ENCODE measurements around the gene GLE1. TPM values are rescaled to one million over a fixed set of nuclear protein-coding genes. Genes with fewer than 3 reads are reported as not detected.

GLE1 gene
- total RNA-seq, 2 donors from 2014 or later = 14.6 to 15.5 TPM

DNA sequence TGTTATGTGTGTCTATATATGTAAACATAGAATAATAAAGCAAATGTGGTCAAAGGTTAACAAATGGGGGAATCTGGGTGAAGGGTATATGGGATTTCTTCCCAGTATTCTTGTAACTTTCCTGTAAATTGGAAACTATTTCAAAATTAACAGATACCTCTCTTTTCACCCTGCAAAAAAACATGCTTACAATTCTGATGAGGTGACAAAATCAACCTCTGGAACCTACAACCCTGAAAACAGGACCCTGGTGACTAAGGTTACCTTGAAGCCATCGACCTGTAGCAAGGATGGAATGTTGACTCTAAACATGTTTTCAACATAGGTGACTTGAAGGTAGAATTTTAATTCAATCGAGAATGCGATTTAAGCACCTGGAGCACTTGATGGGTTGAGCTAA, 42.0 kb downstream of the GLE1 start:
- intact Hi-C loops (cut with DNase I) = no loop called here
- no peak for DNase-seq (ENCODE audit: low spot score)

DNA sequence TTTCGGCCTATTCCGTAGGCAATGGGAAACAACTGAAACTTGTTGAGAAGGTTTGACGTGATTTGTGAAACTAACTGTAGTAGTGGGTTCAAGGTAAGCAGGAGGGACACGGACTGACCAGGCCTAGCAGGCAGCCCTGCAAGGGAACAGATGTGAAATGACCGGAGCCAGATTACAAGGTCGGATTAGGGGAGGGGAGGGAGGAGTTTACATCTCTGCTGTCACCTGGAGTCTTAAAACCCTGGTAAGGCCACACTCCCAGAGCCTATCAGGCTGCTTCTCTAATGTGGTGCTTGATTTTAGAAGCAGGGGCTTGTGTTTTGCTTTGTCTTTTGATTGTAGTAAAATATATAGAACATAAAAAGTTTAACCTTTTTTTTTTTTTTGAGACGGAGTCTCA, 44.4 kb downstream of the GLE1 start:
- intact Hi-C loops (cut with DNase I) = no loop called here
- DNase-seq (ENCODE audit: low spot score) = no peak

DNA sequence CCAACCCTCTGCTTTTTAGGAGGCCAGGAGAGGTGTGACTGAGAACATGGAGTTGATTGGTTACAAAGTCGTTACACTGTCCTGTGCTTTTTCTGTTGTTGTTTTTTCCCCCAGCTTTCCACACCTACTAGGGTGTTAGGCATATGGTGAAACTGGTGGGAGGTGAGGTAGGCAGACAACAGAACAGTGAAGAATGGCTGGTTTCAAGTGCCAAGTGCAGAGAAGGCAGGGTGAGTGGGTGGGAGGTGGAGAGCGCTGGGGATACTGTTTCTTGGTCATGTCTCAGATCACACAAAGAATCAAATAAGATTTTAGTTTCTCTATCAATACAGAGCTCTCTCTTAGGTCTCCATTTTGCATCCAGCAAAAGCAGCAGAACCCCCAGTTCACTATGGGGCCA, 45.7 kb downstream of the GLE1 start:
- no peak for DNase-seq (ENCODE audit: low spot score)
- intact Hi-C loops (cut with DNase I) = no loop called here

DNA sequence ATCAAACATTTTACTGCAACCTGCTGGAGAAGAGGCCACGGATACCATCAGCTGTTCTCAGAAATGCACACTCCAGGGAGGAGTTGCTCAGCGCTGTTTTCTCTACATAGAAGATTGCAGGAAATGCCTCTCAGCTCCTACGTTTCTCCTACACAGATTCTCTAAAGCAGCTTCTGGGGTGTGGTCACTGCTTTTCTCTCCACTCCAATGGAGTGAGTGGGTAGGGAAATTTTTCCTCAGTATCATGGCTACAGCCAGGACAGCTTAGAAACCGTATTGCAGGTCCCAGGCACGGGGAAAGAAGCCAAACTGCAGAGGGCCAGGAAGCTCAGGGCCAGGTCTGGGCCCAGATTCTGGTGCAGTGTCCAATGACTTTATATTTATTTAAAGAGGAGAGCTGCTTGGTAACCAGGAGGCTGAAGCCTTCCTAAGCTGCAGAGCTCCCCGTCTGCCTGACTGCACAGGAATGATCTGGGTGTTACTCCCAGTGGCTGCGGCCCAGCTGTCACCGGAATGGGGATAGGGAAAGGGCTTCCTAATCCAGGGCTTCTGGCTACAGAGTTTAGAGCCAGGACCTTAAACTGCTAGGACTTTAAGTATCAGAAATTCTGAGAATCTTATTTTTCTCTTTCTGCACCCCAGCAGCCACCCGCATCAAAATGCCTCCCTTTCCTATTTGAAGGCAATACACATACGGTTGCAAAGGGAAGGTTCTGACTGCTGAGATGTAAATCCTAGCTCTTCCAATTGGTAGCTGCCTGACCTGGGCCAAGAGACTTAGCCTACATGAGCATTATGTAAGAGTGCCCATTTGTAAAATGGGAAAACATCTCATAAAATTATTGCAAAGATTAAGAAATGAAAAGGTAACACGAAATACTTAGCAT, 46.5 kb downstream of the GLE1 start:
- DNase-seq (ENCODE audit: low spot score) = no peak
- intact Hi-C loops (cut with DNase I) = no loop called here

DNA sequence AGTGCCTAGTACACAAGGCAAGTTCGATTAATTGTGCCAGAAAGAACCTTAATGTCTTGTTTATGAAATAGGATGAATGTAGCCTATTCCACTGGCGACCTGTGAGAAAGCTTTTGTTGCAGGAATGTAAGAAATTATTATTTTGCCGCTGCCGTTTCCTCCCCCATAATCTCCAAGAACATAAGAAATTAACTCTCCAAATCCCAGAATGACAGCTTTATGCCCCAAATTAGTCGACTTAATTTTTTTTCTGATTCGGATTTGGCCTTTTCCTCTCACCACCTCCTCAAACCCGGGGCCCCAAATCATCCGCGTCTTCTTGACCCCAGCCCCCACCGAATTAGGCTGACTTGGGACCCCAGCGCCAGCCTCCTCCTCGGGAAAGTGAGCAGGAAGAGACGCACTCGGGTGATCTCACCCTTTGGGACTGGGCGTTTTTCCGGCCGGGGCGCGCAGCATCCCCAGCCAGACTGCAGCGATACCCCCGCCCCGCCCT, 47.2 kb downstream of the GLE1 start:
- no peak for DNase-seq (ENCODE audit: low spot score)
- intact Hi-C loops (cut with DNase I) = no loop called here

DNA sequence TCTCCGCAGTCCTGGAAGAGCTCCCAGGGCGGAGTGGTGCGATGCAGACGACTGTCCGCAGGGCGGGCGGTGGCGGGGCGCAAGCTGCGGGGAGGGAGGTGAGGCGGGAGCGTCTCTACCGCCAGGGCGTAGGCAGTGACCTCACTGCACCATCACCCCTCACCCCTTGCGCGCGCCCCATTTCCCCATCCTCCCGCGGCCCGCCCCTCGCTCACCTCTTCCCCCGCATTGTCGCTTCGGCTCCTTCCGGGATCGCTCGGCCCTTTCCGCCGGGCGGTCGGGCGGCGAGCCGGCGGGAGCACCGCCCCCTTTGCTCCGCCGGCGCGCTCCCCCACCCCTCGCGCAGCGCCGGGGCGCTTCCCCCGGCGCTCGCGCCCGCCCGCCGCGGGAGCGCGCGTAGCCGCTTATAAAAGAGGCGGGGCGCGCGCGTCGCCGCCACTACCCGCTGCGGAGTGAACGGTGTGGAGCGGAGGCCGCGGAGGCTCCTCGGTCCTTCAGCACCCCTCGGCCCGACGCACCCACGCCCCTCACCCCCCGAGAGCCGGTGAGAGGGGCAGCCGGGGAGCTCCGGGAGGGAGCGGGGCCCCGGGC, 47.7 kb downstream of the GLE1 start, which contains the start of gene SPTAN1:
Gene SPTAN1, plus strand, starts transcription at position 435 of the 591 bp plus-strand sequence. CDS start 14,154 bp downstream, outside the sequence.
- DNase-seq (ENCODE audit: low spot score) = peak; percentile 97
- intact Hi-C loops (cut with DNase I) = no loop called here

DNA sequence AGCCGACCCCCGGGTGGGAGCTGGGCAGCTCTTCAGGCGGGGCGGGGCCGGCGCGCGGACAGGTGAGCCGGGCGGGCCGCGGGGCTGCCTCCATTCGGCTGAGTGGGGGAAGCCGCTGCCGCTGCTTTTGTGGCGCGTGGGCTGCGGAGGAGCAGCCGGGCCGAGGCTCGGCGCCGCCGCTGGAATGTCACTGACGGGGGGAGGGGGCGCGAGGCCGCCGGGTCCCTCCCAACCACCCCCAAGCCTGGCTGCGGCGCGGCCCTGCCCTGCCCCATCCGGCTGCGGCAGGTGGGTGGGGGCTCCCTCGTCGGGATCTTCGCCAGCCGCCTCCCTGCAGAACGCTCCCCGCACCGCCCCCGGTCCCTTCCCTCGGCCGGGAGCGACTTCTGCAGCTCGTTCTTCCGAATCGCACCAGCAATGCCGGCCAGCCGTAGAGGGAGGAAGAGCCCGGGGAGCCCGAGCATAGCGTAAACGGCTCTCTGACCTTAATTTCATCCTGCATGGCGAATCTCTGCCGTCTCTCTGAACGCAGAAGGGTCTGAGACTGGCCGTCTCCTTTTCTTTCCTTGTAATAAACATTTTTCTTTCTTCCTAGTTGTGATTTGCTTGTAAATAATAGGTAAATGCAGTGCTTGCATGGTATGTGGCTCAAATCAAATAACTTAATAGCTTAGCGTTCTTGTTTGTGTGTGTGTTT, 48.4 kb downstream of the GLE1 start:
- intact Hi-C loops (cut with DNase I) = no loop called here
- DNase-seq (ENCODE audit: low spot score) = peak; percentile 88

DNA sequence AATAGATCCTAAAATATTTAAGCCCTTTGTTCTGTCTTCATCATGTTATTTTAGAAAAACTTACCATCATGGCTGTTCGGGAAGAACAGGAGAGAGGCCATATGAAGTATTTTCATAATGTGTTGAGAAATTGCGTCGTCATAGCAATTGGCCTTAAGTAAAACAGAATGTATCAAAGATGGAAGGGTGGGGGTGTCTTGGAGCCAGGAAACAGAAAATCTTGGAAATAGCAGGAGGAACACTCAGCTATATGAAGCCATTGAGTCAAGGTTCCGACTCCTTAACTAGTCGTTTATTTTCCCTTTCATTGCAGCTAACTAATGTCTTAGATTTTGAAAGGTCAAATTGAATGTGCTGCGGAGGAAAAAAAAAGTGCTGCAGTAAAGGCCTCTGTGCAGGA, 49.2 kb downstream of the GLE1 start:
- intact Hi-C loops (cut with DNase I) = no loop called here
- DNase-seq (ENCODE audit: low spot score) = no peak

DNA sequence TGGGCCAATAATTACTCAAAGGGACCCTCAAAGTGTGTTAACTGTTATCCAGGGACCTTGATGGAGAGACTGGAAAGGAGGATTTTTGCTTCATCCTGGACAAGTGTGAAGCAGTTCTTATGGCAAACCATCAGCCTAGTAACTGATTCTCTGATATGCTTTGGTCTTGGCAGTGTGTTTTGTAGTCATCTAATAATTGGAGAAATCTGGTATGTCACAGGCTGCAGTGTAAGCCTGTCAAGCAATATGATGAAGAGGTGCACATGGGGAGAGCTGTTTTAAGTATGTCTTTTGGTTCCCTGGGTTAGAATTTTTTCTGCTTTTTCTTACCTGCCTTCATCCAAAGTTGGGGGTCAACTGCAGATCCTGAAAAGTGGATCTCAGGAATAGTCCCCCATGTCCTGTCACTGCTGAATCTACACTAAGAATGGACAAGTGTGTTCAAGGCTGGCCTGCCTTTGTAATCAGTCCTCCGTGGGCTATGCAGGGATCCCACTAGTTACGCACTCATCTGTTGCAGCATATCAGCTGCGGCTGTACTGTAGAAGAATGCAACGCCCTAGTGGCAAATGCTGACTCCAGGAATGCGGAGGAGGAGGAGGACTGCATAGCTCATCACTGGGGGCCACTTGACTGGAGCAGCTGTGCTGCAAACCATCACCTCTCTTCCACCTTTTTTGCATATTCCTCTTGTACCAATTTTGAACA, 49.8 kb downstream of the GLE1 start:
- intact Hi-C loops (cut with DNase I) = no loop called here
- DNase-seq (ENCODE audit: low spot score) = peak; percentile 85

DNA sequence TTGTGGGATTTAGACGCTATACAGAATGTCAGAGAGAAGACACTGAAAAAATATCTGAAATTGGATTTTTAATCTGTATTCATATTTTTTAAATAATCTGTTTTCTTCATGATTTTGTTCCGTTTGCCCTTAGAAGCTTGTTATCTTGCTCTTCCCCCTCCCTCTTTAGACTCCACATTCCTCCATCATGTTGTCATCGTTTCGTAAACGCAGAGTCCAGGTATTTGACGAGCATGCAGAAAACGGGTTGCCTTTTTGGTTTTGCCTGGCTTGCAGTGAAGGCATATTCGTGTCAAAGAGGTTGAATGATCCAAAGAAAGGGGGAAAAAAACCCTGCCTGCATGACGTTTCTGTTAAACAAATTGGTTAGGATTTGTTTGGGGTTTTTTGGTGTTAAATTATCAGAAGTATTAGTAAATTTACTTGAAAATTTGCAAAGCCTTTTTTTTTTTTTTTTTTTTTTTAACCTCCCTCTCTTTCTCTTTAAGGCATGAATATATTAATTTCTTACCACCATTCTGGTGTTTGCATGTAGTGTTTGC, 50.7 kb downstream of the GLE1 start:
- intact Hi-C loops (cut with DNase I) = no loop called here
- DNase-seq (ENCODE audit: low spot score) = no peak

DNA sequence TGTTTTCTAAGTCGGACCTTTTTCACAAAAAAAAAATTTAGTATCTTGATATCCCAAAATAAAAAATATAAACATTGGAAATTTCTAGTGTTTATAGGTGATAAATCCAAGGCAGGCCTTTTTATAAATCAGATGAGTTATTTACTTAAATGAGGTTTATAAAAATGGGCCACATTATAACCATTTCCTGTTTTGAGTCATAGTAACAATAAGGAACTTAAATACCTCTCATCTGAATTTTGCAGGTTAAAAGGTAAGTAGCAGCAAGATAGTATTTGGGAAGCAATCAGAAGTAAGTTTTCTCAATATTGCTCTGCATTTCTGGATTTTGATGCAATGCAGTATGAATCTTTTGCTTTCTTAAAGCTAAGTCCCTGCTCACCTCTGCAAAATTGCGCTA, 51.8 kb downstream of the GLE1 start:
- intact Hi-C loops (cut with DNase I) = no loop called here
- no peak for DNase-seq (ENCODE audit: low spot score)

DNA sequence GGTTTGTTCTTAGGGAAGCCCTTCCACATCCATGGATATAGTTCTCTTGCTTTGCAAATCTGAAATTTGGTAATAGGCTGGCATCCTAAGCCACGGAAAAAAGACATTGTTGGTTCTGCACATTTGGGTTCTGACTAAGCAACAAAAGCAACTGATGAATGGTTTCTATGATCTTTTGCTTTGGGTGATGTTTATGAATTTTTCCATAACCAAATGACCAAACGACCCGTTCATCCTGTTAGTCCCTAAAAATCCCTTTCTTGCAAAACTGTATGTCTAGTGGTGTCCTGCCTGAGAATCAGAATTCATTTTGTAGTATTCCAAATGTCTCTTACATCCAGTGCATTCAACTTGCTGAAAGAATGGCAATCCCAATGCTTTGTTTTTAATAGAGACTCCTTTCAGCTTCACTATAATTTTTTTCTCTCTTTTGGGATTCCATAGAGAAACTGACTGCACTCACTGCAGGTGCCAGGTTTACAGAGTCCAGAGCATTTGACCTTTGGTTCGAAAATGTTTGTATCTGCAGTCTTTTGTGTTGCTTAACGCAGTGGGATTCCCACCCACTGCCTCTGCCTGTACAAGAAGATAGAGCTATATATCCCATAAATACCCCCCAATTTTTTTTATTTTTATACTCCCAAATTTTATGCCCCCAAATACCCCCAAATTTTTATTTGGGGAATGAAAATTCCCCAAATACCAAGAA, 52.6 kb downstream of the GLE1 start:
- no peak for DNase-seq (ENCODE audit: low spot score)

DNA sequence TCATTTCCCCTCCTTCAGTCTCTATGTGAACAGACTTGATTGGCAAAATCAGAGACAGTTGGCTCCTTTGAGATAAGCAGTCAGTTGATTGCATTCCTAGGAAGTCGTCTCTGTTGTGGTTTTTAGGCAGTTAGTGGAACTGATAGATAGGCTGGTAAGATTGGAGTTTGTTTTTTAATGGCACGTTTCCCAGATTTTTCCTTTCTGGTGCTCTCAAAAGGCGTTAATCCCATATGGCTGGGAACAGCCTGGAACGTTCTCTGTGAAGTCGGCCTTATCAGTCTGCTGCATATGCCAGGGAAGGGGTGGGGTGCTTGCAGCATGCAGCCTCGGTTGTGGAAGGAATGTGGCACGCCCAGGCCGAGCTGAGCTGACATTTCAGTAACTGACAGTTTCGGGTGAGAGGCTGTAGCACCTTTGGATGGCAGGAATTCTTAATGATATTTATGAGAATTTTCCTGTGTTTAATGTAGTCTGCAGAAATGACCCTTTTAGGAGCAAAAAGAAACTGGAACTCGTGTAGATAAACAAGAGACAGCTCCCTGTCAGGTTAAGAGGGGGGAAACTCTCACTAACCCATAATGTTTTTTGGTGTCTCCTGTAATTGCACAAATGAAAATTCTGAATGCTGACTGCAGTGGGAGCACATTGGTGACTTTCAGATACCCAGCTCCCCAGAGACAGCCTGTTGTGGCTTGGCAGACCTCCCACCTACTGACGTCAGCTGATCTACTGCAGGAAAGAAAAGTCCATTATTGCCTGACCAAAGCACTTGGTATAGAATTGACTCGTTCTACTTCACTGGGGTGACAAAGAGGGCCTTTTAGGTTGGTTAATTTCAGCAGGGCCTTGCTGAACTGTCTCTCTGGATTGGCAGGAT, 54.2 kb downstream of the GLE1 start:
- intact Hi-C loops (cut with DNase I) = no loop called here
- peak; percentile 94 for DNase-seq (ENCODE audit: low spot score)

More for the DNA sequence above, 52.6 kb downstream of the GLE1 start:
- intact Hi-C loops (cut with DNase I) = no loop called here

DNA sequence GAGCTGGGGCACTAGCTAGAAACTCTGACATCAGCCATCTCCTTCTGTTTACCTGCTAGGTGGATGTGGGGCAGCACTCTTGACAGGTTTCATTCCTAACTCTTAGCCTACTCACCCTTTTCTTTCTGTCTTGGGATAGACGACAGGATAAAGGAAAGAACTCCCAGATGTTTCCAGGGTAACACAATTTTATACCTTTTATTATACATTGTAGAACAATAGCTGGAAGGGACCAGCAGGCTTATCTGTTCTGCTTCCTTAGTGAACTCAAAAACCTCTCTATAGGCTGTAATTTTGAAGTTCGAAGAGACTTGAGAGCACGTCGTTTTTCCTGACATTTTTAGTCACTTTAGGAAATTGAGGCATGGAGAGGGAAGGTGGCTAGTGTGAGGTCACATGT, 61.1 kb downstream of the GLE1 start:
- intact Hi-C loops (cut with DNase I) = no loop called here
- no peak for DNase-seq (ENCODE audit: low spot score)

DNA sequence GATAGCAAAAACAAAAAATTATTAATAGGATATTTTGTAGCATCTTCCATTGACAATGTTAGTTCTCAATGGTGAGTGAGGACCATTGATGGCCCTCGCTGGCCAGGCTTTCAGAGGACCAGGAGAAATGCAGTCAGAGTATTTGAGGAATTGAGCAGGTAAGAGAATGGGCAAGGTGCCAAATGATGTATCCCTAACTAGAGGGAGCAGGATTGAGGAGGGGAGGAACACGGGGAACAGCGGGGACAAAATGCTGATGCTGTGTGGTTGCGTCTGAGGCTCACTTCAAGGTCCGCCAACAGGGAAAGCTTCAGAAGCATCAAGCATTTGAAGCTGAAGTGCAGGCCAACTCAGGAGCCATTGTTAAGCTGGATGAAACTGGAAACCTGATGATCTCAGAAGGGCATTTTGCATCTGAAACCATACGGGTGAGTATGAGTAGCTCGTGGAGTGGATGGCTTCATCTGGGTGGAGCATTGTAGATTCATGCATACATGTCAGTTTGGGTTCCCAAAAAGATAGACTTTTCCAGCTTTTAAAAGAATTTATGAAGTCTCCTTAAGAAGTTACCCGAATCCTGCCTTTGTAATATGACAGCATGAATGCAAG, 64.1 kb downstream of the GLE1 start:
- DNase-seq (ENCODE audit: low spot score) = no peak
- intact Hi-C loops (cut with DNase I) = no loop called here

DNA sequence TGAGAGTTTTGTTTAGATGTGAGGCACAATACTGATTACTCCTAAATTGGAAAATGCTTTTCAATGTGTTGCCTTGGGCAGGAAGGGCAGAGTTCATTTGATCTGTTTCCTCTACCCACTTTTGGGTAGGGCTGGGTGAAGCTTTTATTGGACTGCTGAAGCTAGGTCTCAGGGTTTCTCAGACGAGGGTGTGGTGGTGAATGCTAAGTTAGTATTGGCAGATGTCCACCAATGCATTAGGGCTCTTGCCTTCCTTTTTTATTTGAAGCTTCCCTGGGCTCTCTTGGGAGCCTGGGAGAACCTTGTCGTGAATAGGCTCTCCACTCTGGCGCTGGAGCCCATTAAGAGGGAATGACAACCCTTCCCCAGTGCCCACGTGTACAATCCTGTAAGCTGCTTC, 71.0 kb downstream of the GLE1 start:
- intact Hi-C loops (cut with DNase I) = no loop called here
- DNase-seq (ENCODE audit: low spot score) = no peak

DNA sequence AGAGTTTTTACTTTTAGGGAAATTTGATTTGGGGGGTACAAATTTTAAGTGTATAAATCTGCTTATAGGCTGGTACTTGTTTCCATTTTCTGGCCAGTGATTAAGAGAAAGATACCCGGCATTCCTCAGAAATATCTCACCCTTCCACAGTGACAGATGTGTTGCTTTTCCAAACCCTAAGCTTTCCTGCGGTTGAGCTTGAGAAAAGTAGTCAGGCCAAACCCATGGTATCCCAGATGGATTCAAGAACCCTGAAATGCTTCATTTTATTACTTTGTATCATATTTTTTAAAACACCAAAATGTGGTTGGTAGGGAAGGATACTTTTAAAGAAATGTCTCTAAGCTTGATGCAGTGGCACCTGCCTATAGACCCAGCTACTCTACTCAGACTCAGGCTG, 71.4 kb downstream of the GLE1 start:
- DNase-seq (ENCODE audit: low spot score) = no peak
- intact Hi-C loops (cut with DNase I) = no loop called here
